ENCODE data around the gene DDX46.
A peak's percentile ranks its signal among the peaks of the same experiment; 100 is the strongest.
"Not testable (repeated sequence)": the region's sequence is repeated elsewhere in the genome, so short reads cannot be mapped to it uniquely, and the experiment has no call there.

The DDX46 gene

DNA sequence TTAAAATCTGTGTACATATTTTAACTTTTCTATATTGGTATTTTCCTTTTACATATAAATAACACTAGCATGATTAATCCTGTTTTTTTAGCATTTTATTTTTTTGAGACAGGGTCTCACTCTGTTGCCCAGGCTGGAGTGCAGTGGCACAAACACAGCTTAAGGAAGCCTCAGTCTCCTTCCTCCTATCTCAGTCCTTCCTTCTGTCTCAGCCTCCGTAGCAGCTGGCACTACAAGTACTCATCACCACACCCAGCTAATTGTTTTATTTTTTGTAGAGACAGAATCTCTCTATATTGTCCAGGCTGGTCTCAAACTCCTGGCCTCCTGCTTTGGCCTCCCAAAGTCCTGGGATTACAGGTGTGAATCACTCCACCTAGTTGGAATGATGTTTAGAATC lies 85.7 kb downstream of the DDX46 start:
- DNase-seq (ENCODE audit: low read depth): no peak

DNA sequence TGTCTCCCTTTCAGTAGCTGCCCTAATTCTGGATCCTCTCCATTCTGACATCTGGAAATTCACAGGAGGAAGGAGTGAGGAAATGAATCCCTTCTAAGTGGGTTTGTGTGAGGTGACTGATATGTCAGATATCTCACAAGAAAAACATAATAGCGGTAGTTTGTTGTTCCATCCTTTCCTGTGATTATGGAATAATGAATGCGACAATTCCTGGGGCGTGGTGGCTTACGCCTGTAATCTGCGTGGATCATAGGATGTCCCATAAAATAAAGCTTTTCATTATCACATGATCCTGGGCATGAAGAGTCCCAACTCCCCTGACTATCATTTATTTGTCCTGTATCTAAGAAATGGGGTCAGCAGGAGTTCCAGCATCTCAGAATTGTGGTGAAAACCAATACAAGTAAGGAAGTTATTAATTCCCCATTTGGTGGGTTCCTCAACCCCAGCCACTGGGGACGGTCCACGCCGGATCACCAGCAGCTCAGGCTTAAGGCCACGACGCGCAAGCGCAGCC lies 86.8 kb downstream of the DDX46 start:
- DNase-seq (ENCODE audit: low read depth): no peak

DNA sequence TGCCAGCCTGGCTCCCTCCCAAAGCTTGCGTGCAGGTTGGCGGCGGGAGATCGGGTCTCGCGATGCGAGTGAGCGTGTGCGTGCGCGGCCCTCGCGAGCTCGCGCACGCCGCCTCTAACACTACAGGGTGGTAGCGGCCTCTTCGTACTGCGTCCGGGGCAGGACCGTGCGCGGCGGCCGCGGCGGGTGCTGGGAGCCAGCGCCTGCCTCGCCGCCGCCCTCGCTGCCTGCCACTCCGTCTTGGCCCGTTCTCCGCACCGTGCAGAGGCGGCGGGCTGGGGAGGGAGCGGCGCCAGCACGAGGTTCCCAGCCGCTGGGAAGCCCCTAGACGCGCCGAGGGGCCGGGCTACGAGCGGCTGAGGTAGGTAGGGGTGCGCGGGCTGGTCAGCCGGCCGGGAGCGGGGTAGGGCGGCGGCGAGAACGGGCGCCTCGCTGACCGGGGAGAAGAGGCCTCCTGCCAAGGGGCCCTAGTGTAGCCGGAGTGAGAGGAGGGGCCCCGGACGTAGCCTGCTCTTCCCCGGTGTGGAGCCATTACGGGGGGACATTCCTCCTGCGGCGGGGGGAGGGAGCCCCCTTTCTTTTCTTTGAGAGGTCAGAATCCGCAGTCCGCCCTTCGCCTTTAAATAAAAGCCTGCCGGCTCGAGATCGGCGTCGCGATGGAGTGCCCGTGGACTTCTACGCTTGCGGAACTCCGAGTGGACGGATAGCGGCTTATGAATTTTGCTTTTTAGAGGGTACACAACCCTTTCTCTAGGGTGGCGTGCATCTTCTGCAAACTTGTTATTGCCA lies 87.5 kb downstream of the DDX46 start, which contains the start of gene C5orf24:
Gene C5orf24, plus strand, starts transcription at position 117 of the 789 bp plus-strand sequence. CDS start 8,933 bp downstream, outside the sequence.
- peak; percentile 77 for DNase-seq (ENCODE audit: low read depth)

DNA sequence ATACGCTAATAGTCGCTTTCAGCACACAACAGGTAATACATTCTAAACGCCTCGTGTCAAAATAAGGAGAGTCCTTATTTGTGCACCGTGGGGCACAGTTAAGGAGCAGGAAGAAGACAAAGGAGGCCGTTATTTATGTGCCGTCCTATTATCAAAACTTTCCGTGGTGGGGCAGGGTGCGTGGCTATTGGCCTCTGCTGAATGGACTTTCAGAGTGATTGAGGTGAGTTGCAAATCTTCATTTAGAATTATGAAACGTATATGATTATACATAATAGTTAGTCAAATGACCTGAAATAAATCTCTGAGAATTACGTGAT lies 88.0 kb downstream of the DDX46 start:
- no peak for DNase-seq (ENCODE audit: low read depth)

DNA sequence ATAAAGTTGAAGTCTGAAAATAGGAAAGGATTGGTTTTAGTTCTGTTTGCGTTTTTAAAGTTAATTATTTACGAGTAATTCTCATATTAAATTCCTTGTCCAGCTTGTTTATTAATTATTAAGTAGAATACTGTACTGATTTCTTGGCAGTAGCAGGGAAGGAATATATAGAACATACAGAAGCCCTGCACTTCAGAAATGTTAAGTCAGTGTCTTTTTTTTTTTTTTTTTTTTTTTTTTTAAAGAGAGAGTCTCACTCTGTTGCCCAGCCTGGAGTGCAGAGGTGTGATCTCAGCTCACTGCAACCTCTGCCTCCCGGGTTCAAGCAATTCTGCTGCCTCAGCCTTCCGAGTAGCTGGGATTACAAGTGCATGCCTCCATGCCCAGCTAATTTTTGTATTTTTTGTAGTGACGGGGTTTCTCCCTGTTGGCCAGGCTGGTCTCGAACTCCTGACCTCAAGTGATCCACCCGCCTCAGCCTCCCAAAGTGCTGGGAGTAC lies 90.9 kb downstream of the DDX46 start:
- not testable (repeated sequence) for DNase-seq (ENCODE audit: low read depth)

DNA sequence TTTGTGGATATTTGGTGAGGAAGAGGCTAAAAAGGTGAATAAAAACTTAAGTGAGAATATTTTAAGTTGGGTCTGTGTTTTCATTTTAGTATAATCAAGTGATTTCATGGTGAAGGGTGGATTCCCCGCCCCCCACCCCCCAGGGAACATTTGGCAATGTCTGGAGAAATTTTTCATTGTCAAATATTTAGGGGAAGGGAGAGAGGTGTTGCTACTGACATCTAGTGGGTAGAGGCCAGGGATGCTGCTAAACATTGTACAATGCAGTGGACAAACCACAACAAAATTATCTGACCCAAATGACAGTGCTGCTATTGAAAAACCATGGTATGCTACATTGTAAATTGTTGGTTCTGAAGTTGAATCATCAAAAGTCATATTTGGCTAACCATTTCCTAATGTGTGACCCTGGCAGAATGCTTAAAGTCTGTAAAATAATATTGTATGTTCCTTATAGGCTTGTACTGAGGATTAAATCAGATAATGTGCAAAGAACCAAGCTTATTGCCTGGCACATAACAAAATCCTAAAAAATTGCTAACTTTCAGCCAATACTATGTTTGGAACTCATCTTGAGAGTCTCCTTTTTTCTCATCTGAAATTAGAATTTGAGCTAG lies 92.8 kb downstream of the DDX46 start:
- DNase-seq (ENCODE audit: low read depth): no peak

DNA sequence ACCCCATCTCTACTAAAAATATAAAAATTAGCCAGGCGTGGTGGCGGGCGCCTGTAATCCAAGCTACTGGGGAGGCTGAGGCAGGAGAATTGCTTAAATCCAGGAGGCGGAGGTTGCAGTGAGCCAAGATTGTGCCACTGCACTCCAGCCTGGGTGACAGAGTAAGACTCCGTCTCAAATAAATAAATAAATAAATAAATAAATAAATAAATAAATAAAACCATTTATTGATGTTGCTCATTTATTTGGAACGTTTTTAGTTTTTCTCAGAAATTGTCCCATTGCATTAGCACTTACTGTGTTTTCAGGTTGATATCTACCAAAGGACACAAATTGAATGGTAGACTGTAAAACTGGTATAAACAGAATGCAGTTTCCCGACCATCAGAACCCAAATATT lies 97.9 kb downstream of the DDX46 start:
- DNase-seq (ENCODE audit: low read depth): not testable (repeated sequence)

DNA sequence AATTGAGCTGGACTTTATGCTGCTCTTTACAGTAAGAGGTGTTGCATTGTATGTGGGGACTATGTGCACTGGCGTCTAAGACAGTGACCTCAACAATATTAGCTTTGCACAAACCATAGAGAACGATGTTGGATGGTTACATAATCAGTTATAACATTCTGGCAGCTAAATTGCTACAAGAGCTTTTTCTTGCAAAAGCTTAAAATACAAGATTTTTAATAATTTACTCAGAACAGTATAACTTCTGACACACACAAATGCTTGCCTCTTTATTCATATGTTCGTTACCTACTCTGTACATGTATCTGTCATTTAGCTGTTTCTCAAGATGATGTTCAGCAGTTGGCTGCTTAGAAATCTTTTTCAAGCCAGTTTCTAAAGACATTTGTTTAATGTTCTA lies 98.8 kb downstream of the DDX46 start:
- no peak for DNase-seq (ENCODE audit: low read depth)

DNA sequence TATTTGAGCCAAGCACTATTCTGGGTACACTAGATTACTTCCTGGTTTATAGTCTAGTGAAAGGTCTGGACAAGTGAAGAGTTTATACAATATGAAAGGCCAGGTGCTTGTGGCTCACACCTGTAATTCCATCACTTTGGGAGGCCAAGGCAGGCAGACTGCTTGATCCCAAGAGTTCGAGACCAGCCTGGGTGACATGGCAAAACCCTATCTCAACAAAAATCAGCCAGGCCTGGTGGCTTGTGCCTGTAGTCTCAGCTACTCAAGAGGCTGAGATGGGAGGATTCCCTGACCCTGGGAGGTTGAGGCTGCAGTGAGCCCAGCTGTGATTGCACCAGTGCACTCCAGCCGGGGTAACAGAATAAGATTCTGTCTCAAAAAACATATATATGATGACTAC lies 106.1 kb downstream of the DDX46 start:
- no peak for DNase-seq (ENCODE audit: low read depth)

DNA sequence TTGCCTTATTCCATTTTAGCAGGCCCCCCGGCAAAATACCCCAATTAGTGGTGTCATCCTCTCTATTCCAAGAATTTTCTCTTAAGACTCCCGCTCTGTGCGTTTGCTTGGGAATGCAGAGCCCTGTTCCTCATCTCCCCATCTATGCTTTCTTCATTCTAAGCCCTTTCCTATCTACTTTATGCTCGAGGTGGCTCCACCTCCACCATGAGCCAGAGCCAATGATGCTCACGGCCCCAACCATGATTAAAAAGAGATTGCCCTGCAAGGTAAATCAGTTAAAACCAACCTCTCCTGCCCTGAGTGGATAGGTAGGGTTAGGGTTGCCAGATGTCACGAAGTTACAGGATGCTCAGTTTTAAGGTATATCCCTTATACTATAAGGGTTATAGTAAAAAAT lies 114.9 kb downstream of the DDX46 start:
- DNase-seq (ENCODE audit: low read depth): no peak

DNA sequence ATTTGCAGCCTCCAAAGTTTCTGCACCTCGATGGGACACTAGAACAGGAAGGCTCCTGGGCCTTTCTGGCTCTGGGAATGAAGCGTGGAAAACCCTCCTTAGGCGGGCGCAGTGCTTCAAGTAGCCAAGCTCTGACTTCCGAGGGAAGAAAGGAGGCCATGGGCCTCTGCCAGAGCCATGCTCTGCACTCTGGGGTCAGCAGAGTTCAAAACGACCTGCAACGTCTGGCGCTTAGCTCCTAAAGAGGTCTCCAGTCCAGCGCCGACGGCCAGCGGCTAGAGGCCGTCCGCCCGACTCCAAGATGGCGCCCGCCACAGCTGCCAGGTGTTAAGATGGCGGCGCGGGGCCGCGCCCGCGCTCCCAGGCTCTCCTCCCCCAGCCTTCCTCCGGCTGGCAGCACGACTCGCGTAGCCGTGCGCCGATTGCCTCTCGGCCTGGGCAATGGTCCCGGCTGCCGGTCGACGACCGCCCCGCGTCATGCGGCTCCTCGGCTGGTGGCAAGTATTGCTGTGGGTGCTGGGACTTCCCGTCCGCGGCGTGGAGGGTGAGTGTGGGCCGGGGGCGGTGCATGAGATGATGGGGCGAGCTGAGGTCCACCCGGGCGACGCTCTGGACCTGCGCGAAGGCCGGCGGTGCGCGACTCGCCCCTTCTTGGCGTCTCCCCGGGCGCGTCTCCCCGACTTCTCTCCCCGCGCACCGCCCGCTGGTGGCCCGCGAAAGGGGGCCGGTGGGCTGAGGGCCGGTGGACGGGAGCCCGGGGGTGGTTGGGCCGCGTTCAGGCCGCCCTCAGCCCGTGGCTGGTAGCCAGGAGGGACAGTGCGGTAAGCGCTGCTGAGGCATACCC lies 115.6 kb downstream of the DDX46 start, which contains the start of gene TXNDC15:
Gene TXNDC15, plus strand, starts transcription at position 385 of the 844 bp plus-strand sequence. Its CDS starts 57 bp downstream, at position 442.
- peak; percentile 58 for DNase-seq (ENCODE audit: low read depth)

DNA sequence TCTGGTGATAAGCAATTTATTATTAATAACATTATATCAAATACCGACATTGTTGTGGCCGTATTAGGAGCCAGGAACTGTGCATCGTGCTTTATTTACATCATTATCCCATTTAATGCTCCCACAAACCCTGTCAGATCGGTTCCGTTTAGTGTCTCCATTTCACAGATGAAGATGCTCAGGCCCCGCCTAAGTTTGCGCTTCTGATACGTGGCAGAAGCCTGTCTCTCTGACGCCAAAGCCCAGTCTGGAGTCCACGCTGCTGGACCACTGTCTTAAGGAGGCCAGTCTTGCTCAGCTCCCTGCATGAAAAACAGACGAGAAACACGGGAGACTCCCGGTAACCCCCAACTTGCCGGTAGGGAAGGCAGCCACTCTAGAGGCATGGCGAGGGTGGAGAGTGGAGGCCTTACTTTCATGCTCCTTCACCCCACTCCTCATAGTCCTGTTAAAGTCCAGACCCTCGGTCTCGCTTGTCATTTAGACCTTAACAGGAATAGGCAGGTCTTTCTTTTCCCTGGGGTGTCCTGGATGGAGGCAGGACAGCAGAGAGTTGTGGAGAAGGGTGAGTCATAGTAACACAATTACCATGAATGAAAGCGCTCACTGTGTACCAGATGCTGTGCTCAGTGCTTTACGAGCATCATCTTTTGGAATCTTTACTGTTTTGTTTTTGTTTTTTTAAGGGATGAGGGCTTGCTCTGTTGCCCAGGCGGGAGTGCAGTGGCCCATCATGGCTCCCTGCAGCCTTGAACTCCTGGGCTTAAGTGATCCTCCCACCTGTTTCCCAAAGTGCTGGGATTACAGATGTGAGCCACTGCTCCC lies 116.5 kb downstream of the DDX46 start:
- DNase-seq (ENCODE audit: low read depth): no peak

DNA sequence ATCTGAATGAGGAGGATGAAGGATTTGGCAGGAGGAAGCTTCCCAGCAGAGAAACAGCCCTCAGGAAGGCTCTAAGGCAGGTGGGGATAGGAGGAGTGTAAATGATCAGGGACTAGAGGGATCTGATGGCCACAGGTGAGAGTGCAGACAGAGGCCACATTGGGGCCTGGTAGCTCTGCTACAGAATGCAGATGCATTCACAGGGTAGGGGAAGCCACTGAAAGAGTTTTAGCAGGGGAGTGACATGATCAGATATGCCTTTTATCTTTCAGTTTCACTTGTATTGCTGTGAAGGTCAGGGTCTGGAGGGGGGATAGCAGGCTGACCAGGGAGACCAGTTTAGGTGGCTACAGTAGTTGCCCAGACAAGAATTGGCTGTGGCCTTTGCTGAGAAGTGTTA lies 118.6 kb downstream of the DDX46 start:
- no peak for DNase-seq (ENCODE audit: low read depth)

DNA sequence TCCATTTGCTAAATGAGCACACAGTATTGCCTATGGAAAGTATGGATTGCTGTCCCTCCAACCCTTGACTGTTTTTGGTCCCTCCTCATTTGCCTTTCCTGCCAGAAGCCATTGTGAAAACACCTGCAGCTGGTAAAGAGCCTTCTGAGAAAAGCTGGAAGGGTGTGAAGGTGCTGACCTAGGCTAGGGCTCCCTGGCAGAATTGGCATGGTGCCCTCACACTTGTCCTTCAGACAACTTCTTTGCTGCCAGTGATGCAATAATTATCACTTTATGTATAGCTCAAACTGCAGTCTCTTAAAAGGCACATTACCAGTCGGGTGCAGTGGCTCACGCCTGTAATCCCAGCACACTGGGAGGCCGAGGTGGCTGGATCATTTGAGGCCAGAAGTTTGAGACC lies 119.8 kb downstream of the DDX46 start:
- no peak for DNase-seq (ENCODE audit: low read depth)

DNA sequence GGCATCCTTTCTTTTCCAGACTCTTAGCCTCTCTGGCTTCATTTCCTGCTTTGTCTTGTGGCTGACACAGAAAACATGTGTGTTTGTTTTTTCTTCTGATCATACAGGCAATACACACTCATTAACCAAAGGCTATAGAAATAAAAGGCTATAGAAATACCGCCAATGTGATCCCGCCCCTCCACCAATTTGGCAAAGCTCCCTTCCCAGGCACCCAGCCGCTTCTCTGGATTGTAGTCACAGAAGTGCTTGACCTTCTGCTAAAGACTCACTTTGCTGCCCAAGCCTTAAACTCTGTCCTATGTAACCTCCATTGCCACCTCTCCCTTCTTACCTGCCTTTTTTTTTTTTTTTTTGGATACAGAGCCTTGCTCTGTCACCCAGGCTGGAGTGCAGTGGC lies 120.9 kb downstream of the DDX46 start:
- no peak for DNase-seq (ENCODE audit: low read depth)

All from stimulated activated CD8-positive, alpha-beta memory T cell treated with anti-CD3 and anti-CD28 coated beads, Interleukin-15, amount 100 ng/mL, for 24 hours (primary cell).